Endothelial cell of hepatic sinusoid (primary cell): Measurements from ENCODE around the gene TP53I3.
"Not testable (repeated sequence)": the region's sequence is repeated elsewhere in the genome, so short reads cannot be mapped to it uniquely, and the experiment has no call there.

ENCODE experiments used
- in situ Hi-C: cut with HindIII; loops from 2 replicates; pipeline ENCODE4 v1.10.0; 2017; ENCODE audit warnings: low sequenced_read_pairs

The TP53I3 gene

DNA sequence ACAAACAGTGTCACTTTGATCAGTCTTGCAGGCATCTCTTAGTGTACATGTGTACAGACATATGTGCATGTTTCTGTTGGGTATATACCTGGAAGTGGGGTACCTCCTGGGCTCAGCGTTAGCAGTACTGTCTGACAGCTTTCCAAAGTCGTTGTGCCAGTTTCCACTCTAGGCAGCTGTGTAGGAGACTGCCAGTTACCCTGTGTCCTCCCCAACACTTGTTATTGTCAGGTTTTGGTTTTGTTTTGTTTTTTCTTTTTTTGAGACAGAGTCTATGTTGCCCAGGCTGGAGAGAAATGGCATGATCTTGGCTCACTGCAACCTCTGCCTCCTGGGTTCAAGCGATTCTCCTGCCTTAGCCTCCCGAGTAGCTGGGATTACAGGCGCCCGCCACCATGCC lies 28.9 kb downstream of the TP53I3 start:
- in situ Hi-C loops = no loop called here

DNA sequence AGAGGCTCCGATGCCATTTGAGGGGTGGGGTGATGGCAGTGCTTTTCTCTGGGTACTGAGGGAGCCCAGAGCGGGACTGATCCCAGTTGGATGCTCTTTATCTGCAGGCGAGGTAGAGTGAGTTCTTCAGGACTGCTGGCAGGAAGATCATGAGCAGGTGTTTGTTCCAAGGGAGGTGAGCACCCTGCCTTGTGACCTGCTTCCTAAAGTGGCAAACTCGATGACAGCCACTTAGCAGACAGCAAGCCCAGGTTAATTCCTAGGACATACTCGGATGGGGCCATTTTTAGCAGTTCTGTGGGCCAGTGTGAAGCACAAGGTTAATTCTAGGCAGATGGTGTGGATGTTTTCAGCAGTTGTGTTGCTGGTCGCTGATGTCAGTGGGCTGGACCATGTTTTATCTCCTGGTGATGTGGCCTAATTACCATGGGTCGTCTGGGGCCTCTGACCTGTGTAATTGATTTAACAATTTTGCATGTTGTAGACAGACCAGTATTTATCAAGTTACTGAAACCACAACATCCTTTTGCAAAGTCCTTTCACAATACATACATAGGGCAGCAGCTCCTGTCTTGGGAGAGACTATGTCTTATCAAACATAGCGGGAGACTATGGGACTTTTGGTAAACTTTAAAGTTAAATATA lies 30.1 kb downstream of the TP53I3 start:
- in situ Hi-C loops = no loop called here

DNA sequence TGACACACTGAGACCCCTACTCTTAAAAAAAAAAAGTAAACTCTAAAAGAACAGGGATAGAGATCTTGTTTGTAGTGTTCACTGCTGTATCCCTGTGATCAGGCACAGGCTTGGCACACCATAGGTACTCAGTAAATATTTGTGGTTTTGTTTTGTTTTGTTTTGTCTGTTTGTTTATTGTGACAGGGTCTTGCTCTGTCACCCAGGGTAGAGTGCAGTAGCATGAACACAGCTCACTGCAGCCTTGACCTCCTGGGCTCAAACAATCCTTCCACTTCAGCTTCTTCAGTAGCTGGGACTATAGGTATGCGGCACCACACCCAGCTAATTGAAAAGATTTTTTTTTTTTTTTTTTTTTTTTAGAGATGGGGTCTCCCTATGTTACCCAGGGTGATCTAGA lies 31.7 kb downstream of the TP53I3 start:
- in situ Hi-C loops = no loop called here

DNA sequence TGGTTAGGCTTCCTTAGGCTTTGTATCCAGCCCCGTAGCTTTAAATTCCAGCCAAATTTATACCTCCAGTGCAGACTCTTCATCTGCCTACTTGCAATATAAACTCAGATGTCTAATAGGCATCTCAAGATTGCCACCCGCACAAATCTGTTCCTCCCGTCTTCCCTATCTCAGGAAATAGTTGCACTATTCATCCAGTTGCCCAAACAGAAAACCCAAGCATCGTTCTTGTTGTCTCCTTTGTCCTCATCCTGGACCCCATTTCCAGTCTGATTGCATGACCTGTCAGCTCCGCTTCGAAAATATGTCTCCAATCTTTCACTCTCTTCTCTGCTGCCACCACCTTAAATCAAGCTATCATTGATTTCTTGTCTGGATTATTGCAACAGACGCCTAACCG lies 32.8 kb downstream of the TP53I3 start:
- in situ Hi-C loops = no loop called here

DNA sequence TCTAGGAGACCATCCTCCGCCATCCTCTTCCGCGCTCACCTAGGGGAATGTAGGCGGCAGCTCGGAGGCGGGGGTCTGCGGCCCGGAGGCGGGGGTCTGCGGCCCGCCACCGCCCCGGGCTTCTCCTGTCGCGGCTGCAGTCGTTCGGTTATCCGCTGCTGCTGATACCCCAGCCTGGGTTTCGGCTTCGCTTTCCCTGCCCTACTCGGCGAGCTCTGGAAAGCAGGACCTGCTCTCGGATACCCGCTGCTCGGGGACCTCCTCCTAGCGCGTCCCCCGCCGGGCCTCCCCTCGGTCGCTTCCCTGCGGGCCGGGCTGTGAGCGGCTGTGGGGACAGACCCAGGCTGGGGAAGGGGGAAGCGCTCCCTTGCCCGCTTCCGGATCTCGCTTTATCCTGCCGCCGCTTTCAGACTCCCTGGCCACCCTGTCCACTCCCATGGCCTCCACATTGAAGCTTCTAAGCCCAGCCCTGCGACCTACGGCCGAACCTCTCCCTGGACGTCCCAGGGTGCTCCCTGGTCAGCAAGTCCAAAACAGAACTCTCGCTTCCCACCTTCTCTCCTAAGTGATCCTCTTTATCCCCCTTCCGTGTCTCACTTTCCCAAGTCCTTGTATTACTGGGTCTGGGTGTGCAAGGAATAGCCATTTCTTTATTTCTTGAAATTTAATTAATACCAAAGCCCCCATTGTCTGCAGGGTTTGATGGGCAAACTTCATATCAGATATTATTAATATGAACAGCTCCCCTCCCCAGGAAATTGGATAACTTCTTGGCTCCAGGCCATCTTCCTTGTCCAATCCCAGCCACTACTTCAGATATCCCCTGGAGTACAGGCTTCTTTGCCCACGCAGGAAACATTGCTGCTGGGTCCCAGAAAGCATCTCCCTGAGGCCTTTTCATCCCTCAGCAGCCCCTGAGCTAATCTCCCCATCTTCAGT lies 34.3 kb downstream of the TP53I3 start:
- in situ Hi-C loops = no loop called here

DNA sequence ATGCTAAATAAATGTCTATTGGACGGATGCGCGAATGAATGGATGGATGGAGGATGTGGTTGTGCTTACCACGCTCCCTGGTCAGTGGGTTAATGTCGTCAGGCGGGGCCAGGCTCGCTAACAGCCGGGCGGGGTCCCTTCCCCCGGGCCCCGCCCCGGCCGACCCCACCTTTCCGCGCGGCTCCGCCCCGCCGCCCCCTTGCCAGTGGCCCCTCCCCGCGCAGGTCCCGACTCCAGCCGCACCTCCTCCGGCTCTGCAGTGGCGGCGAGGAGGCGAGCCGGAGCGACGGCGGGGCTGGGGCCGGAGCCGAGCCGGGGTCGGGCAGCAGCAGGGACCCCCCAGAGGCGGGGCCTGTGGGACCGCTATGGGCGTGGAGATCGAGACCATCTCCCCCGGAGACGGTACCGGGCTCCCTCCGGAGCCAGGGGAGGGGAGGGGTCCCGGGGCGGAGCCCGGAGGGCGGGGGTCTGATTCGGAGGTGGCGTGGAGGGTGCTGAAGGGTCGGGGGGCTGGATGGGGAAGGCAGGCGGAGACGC lies 35.1 kb downstream of the TP53I3 start, which contains the start of gene FKBP1B:
Gene FKBP1B, plus strand, starts transcription at position 257 of the 537 bp plus-strand sequence. Its CDS starts 109 bp downstream, at position 366.
- in situ Hi-C loops = no loop called here

DNA sequence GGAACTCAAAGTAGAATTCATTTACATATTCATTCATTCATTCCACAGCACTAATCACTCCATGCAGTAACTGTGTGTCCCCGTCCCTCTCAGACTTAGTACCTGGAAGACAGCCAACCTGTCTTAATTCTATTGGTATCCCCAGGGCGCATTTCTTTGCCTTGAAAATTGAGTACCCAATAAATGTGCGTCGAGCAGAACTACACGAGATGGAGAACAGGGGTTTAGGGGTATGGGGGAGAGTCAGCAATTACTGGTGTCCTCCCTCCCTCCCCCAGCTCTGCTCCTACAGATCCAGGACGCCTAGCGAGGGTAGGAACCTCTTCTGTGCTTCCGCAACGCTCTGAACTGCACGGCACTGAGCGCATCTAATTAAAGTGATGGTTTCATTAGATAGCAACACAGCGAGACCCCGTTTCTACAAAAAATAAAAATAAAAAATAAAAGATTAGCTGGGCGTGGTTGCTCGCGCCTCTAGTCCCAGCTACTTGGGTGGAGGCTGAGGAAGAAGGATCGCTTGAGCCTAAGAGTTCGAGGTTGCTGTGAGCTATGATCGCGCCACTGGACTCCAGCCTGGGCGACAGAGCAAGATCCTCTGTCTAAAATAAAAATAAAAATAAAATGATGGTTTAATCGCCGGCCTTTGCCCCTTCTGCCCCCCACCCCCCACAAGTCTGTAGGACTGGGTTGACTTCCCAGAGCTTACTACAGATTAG lies 35.7 kb downstream of the TP53I3 start:
- in situ Hi-C loops = no loop called here

DNA sequence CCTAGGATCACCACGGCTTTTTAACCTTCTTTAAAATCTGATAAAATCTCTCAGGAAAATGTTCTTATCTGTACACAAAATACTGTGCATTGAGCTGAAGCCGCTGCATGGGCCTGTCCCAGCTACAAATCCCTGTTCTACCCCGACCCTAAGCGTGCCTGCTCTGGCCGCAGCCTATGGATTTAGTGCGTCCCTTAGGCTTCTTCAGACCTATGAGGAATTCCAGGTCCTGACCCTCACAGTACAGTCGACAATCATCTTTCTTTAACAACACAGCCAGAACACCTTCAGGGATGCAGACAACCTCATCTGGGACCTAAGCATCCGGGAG lies 37.0 kb downstream of the TP53I3 start:
- in situ Hi-C loops = no loop called here

DNA sequence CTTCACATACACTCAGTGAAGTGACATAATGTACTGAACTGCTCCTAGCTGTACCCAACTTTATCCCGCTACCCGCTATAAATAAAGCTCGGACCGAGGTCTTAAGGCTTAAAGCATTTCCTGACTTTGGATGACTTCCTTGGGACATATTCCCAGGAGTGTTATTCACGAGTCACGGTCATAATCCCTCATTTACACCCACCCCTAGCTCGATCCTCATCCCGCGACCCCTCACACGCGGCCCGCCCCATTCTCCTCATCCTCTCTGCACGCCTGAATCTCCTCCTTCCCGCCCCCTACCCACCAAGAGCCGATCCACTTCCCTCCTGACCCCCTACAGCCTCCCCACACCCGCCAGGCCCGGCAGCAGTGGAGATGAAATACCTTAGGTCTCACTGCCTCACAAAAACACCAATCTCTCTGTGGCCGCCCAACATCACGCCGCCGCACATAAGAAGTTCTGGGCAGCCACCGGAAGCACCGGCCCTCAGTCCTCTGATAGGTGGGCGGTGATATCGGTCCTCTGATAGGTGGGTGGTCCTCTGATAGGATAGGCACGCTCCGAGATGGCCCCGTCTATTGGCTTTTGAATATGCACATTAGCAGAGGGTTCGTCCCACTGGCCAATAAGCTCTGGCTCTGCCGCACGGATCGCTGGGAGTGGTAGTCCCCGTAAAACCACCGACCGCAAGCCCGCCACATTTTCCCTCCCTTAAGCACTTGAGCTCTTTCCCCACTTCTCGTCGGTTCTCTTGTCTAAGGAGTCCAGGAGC lies 37.5 kb downstream of the TP53I3 start, which contains the start of gene WDCP:
Gene WDCP, minus strand, starts transcription at position 462 of the 773 bp plus-strand sequence. CDS start 7,897 bp downstream, outside the sequence.
- in situ Hi-C loops = no loop called here

DNA sequence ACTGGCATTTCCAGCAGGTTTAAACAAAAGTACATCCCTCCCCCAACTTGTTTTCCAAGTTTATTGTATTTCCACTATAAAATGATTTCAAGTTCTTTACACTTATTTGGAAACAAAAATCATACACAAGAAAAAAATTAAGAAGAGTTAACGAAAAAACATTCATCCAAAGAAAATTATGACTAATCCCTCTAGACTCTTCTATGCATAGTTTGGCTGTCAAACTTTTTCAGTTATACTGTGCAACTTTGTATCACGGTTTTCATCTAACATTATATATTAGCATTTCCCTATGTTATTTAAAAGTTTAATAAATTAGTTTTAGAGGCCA lies 38.1 kb downstream of the TP53I3 start:
- in situ Hi-C loops = no loop called here

DNA sequence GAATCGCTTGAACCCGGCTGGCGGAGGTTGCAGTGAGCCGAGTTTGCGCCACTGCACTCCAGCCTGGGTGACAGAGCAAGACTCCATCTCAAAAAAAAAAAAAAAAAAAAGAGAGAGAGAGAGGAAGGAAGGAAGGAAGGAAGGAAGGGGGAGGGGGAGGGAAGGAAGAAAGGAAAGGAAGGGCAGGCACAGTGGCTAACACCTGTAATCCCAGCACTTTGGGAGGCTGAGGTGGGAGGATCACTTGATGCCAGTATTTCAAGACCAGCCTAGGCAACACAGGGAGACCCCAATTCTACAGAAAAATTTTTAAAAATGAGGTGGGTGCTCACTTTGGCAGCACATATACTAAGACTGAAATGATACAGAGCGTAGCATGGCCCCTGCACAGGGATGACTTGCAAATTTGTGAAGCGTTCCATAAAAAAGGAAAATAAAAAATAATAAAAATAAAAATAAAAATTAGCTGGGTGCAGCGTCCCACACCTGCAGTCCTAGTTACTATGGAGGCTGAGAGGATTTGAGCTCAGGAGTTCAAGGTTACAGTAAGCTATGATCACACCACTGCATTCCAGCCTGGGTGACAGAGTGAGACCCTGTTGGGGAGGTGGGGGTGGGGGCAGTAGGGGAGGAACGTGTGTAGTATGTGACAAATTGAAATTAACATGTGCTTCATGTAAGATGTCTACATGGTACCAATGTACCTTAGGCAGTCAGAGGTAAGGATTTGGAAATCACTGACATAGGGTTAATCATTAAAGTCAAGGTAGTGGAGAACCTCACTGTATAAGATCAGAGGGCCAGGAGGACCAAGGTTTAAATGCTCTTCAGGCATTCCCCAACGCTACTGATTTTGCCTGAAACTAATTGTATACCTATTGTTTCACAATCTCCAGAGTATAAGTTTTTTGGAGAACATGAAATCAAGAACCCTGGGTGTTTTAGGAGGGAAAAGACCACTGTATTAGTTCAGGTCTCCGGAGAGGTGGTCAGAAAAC lies 38.8 kb downstream of the TP53I3 start:
- in situ Hi-C loops = no loop called here

DNA sequence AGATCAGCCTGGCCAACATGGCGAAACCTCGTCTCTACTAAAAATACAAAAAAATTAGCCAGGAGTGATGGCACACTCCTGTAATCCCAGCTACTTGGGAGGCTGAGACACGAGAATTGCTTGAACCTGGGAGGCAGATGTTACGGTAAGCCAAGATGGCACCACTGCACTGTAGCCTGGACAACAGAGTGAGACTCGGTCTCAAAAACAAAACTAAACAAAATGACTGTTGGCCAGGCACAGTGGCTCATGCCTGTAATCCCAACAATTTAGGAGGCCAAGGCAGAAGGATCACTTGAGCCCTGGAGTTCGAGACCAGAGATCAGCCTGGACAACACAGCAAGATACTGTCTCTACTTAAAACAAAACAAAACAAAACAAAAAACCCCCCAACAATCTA lies 41.5 kb downstream of the TP53I3 start:
- in situ Hi-C loops = not testable (repeated sequence)

DNA sequence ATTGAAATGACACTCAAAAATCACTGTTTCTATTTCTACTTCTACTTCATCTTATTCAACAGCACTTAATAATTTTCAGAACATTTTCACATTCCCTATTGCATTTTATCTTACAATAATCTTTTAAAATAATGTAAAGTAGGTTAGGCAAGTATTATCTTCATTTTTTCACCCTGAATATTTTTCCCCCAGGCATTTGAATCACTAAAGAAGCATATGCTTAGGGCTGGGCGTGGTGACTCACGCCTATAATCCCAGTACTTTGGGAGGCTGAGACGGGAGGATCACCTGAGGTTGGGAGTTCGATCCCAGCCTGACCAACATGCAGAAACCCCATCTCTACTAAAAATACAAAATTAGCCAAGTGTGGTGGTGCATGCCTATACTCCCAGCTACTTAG lies 44.1 kb downstream of the TP53I3 start:
- in situ Hi-C loops = no loop called here

DNA sequence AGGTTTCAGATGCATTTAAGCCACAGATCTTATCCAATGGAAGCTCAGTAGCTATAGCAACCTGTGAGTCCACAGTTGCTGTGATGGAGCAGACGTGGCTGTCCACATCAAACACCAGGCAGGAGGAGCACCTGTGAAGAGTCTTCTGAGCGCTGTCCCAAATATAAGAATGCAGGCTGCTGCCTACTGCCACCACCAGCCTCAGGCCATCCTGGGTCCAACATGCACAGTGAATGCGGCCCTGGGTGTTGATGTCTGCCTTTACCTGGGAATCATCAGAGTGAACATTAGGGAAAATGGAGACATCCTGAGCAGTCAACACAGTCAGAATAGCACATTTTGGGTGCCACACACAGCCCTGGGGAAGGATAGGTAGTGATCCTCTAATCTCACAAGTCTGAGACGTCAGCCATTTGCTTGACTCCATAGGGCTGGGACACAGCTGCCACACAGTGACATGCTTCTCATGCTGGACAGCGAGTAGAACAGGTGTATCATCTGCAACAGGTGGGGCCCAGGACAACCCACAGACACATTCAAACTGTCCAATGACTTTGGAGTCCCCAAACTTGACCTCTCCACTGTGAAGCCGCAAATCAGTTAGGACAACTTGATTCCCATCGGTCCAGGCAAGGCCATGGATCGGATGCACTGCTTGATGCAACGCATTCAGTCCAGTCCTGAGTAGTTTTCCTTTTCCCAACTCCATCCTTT lies 45.7 kb downstream of the TP53I3 start:
- in situ Hi-C loops = no loop called here
